ENCODE measurements around the gene MEGF10.

DNA sequence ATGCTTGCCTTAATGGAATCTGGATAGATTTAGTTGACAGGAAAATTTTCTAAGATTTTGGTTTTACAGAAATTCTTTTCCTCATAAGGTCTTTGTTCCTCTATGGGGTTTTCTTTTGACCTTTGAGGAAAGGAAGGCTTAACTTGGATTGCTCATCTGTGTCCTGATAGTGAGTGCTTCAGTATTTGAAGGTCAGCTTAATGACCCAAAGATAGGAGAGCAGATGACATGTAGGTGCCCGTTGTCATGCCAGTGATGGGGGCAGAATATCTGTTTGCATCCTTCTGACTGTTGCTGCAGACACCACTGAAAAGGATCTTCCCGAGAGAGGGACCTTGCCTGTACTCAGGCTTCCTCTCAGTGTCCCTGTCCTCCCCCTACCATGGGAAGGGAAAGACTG, 30.9 kb downstream of the MEGF10 start:
- TF ChIP-seq, protein P1, sequence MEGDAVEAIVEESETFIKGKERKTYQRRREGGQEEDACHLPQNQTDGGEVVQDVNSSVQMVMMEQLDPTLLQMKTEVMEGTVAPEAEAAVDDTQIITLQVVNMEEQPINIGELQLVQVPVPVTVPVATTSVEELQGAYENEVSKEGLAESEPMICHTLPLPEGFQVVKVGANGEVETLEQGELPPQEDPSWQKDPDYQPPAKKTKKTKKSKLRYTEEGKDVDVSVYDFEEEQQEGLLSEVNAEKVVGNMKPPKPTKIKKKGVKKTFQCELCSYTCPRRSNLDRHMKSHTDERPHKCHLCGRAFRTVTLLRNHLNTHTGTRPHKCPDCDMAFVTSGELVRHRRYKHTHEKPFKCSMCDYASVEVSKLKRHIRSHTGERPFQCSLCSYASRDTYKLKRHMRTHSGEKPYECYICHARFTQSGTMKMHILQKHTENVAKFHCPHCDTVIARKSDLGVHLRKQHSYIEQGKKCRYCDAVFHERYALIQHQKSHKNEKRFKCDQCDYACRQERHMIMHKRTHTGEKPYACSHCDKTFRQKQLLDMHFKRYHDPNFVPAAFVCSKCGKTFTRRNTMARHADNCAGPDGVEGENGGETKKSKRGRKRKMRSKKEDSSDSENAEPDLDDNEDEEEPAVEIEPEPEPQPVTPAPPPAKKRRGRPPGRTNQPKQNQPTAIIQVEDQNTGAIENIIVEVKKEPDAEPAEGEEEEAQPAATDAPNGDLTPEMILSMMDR (IDR thresholded peaks at IDR 0.05; ENCODE audit: poor library complexity, severe bottlenecking): no peak
- TF ChIP-seq TAF1 (IDR thresholded peaks at IDR 0.05; ENCODE audit: low read depth) (no peak), POLR2AphosphoS5 (IDR thresholded peaks at IDR 0.05) (no peak), EP300 (conservative IDR thresholded peaks at IDR 0.05; ENCODE audit: poor library complexity, severe bottlenecking) (no peak), MXI1 (conservative IDR thresholded peaks at IDR 0.05; ENCODE audit: poor library complexity, severe bottlenecking) (no peak), EZH2 (IDR thresholded peaks at IDR 0.05; ENCODE audit: borderline replicate concordance, insufficient read depth, low read length, poor library complexity, severe bottlenecking) (no peak), RAD21 (conservative IDR thresholded peaks at IDR 0.05) (no peak), SMC3 (conservative IDR thresholded peaks at IDR 0.05; ENCODE audit: poor library complexity) (no peak)
- TF ChIP-seq, protein P2, sequence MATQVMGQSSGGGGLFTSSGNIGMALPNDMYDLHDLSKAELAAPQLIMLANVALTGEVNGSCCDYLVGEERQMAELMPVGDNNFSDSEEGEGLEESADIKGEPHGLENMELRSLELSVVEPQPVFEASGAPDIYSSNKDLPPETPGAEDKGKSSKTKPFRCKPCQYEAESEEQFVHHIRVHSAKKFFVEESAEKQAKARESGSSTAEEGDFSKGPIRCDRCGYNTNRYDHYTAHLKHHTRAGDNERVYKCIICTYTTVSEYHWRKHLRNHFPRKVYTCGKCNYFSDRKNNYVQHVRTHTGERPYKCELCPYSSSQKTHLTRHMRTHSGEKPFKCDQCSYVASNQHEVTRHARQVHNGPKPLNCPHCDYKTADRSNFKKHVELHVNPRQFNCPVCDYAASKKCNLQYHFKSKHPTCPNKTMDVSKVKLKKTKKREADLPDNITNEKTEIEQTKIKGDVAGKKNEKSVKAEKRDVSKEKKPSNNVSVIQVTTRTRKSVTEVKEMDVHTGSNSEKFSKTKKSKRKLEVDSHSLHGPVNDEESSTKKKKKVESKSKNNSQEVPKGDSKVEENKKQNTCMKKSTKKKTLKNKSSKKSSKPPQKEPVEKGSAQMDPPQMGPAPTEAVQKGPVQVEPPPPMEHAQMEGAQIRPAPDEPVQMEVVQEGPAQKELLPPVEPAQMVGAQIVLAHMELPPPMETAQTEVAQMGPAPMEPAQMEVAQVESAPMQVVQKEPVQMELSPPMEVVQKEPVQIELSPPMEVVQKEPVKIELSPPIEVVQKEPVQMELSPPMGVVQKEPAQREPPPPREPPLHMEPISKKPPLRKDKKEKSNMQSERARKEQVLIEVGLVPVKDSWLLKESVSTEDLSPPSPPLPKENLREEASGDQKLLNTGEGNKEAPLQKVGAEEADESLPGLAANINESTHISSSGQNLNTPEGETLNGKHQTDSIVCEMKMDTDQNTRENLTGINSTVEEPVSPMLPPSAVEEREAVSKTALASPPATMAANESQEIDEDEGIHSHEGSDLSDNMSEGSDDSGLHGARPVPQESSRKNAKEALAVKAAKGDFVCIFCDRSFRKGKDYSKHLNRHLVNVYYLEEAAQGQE (IDR thresholded peaks at IDR 0.05; ENCODE audit: borderline replicate concordance): no peak

All from neural cell (in vitro differentiated cells).